Measurements from ENCODE around the gene PAK5. TPM values are rescaled to one million over a fixed set of nuclear protein-coding genes. Genes with fewer than 3 reads are reported as not detected.

The PAK5 gene
- total and polyA plus RNA-seq, 9 of the 15 experiments (the other 6 are each of a cell fraction or from before 2014, with no cell fraction given), result not detected

- in situ Hi-C loops (cut with MboI), result no loop called here
- DNase-seq (ENCODE audit: extremely low read depth in 1 of 4, low spot score in 3 of 4) (no peak), ATAC-seq (no peak)
Measured at GRCh38 chr20:9808166-9808565, 30.7 kb downstream of the PAK5 start.

More at GRCh38 chr20:9808166-9808565, 30.7 kb downstream of the PAK5 start:
- H3K27me3 ChIP-seq (ENCODE audit: control insufficient read depth in 2 of 2, insufficient read depth in 2 of 2, low read length in 2 of 2), result no peaks in the 10 kb centered on the region
- intact Hi-C loops (cut with micrococcal nuclease), result no loop called here
- H2AFZ ChIP-seq (ENCODE audit: low read depth, low read length), result no peak overlapping the region
- no peaks in the 10 kb centered on the region for H3K9me1 ChIP-seq (ENCODE audit: control insufficient read depth, insufficient read depth, low read length)
- no peak for FAIRE-seq
- 0% methylated on average over 1 of the region's 1 CpG for WGBS (ENCODE audit: insufficient coverage, low coverage, missing lambda C conversion rate)
- no peaks in the 10 kb centered on the region for H3K36me3 ChIP-seq (ENCODE audit: control insufficient read depth, insufficient read depth, low read length)
- H3K4me2 ChIP-seq (ENCODE audit: insufficient read depth, low read length), result no peak overlapping the region
- H3K4me1 ChIP-seq (replicated peaks in 1 of 2; ENCODE audit: control insufficient read depth in 2 of 2, insufficient read depth in 2 of 2, low read length in 2 of 2), result no peaks in the 10 kb centered on the region
- CTCF ChIA-PET (ENCODE audit: low intra/inter-chr PET ratio), result no interaction called here
- no peaks in the 10 kb centered on the region for H4K20me1 ChIP-seq (replicated peaks; ENCODE audit: control insufficient read depth, insufficient read depth, low read length)
- TF ChIP-seq ZBTB9 (CRISPR knock-in tag; IDR thresholded peaks at IDR 0.05) (no peak), MAZ (CRISPR knock-in tag; conservative IDR thresholded peaks at IDR 0.05 in 1 of 2, IDR thresholded peaks at IDR 0.05 in 1 of 2) (no peak), SREBF2 (CRISPR knock-in tag; IDR thresholded peaks at IDR 0.05) (no peak), MCM2 (IDR thresholded peaks at IDR 0.05; ENCODE audit: low read depth) (no peak), RAD21 (CRISPR knock-in tag; conservative IDR thresholded peaks at IDR 0.05 in 1 of 2, IDR thresholded peaks at IDR 0.05 in 1 of 2) (no peak), FUS (optimal IDR thresholded peaks at IDR 0.05; ENCODE audit: low read depth, low read length) (no peak), E2F5 (CRISPR knock-in tag; IDR thresholded peaks at IDR 0.05) (no peak)
- no peak overlapping the region for H3K9ac ChIP-seq (ENCODE audit: insufficient read depth in 1 of 2, low read depth in 2 of 2, low read length in 2 of 2)
- POLR2A ChIA-PET, result no interaction called here
- no peaks in the 10 kb centered on the region for H3K9me3 ChIP-seq (replicated peaks; ENCODE audit: control insufficient read depth, insufficient read depth, low read depth, low read length)
- H3K79me2 ChIP-seq (ENCODE audit: control insufficient read depth, insufficient read depth, low read length), result no peaks in the 10 kb centered on the region
- BruUV-seq (replicated peaks), result no TSS peak
- no peak overlapping the region for H3K27ac ChIP-seq (ENCODE audit: extremely low read depth, low read depth, low read length)
- H3K4me3 ChIP-seq, result no peak overlapping the region
